Omental fat pad (tissue), 4 donors: Measurements from ENCODE around the gene HLA-C. TPM values are rescaled to one million over a fixed set of nuclear protein-coding genes. Genes with fewer than 3 reads are reported as not detected.
"Not testable (repeated sequence)": the region's sequence is repeated elsewhere in the genome, so short reads cannot be mapped to it uniquely, and the experiment has no call there.

Experiments used
- ATAC-seq: fragments of 150-250 bp; one replicate; pipeline ENCODE4 v1.9.1; 2016; ENCODE audit warnings: mild to moderate bottlenecking, moderate library complexity; ENCODE audit not compliant: low FRiP score
- DNase-seq: peaks from one replicate; pipeline ENCODE4 v3.0.0-alpha.2; 2019; ENCODE audit warnings: low spot score
- total RNA-seq, 4 donors: library from RNA; depleted of rRNA; stranded (reverse); fragments of >200 nt; gene quantifications; one replicate each; pipeline ENCODE4 v1.1.0, GENCODE V29; 2016
- TF ChIP-seq, protein P1 (sequence below), 3 donors: fragments of 450-650 bp; IDR thresholded peaks; one replicate each; pipeline ENCODE4 v1.5.1; 2016 to 2017; ENCODE audit warnings: antibody characterized with exemption in 3 of 3, mild to moderate bottlenecking in 3 of 3, moderate library complexity in 2 of 3

The HLA-C gene
- total RNA-seq, 4 donors from 2014 or later: 210 to 923 (median 462) TPM

- TF ChIP-seq, protein P1, sequence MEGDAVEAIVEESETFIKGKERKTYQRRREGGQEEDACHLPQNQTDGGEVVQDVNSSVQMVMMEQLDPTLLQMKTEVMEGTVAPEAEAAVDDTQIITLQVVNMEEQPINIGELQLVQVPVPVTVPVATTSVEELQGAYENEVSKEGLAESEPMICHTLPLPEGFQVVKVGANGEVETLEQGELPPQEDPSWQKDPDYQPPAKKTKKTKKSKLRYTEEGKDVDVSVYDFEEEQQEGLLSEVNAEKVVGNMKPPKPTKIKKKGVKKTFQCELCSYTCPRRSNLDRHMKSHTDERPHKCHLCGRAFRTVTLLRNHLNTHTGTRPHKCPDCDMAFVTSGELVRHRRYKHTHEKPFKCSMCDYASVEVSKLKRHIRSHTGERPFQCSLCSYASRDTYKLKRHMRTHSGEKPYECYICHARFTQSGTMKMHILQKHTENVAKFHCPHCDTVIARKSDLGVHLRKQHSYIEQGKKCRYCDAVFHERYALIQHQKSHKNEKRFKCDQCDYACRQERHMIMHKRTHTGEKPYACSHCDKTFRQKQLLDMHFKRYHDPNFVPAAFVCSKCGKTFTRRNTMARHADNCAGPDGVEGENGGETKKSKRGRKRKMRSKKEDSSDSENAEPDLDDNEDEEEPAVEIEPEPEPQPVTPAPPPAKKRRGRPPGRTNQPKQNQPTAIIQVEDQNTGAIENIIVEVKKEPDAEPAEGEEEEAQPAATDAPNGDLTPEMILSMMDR (IDR thresholded peaks at IDR 0.05): no peak
- no peak for DNase-seq
- ATAC-seq: no peak
Measured at GRCh38 chr6:31293343-31293742, 21.5 kb upstream of the HLA-C start.

- no peak for DNase-seq
- TF ChIP-seq, protein P1 (IDR thresholded peaks at IDR 0.05): no peak
- ATAC-seq: no peak
Measured at GRCh38 chr6:31289788-31290187, 17.9 kb upstream of the HLA-C start.

DNA sequence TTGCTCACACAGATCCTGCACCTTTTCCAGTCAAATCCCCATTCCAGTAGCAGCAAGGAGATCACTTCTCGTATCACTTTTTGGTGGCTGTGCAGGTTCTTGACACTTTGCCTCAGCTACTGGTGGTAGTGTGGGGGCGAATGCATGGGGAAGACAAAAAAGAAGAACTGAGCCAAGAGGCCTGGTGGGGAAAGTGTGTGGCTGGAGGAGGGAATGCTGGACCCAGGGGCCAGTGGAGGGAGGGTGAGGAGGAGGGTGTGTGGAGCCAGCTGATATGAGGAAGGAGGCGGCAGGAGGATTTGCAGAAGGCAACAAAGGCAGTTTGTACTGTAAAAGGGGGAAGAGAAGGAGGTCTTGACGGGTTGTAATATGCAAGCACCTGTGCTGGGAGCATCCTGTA lies 15.7 kb upstream of the HLA-C start:
- DNase-seq: no peak
- TF ChIP-seq, protein P1 (IDR thresholded peaks at IDR 0.05): no peak
- no peak for ATAC-seq

DNA sequence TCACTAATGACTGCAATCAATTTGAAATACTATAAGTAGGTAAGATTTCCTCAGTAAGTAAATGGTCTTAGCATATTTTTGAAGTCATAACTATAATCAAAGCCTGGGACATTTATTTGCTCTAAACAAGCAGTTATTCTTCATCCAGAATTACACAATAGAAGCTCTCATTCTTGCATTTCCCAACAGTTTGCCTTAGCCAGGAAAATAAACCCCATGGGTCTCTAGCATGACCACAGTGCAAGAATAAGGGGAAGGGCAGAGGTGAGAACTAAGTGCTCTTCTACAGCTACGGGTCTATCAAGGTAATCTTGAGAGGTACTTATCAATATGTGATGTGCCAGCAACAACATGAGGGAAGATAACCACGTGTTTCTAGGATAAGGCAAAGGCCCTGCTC lies 14.1 kb upstream of the HLA-C start:
- ATAC-seq (no peak), DNase-seq (no peak)
- TF ChIP-seq, protein P1 (IDR thresholded peaks at IDR 0.05): no peak

GRCh38 chr6:31285486-31285885 lies 13.6 kb upstream of the HLA-C start:
- TF ChIP-seq, protein P1 (IDR thresholded peaks at IDR 0.05): no peak
- ATAC-seq (no peak), DNase-seq (no peak)

DNA sequence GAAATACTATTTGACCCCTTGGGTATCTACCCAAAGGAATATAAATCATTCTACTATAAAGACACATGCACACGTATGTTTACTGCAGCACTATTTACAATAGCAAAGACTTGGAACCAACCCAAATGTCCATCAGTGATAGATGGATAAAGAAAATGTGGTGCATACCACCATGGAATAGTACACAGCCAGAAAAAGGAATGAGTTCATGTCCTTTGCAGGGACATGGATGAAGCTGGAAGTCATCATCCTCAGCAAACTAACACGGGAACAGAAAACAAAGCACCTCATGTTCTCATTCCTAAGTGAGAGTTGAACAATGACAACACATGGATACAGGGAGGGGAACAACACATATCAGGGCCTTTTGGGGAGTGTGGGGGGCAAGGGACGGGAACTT lies 7.8 kb upstream of the HLA-C start:
- not testable (repeated sequence) for DNase-seq

GRCh38 chr6:31272836-31273626 lies 1.1 kb upstream of the HLA-C start:
- ATAC-seq (no peak), DNase-seq (no peak)
- TF ChIP-seq, protein P1 (IDR thresholded peaks at IDR 0.05): no peak

More for the DNA sequence above, 7.8 kb upstream of the HLA-C start:
- ATAC-seq: not testable (repeated sequence)
